ENCODE measurements around the gene CAND1.

Gene CAND1

GRCh38 chr12:67279637-67280036 is 10.5 kb downstream of the CAND1 start:
- H3K27ac ChIP-seq (ENCODE audit: low read depth in 2 of 2, low read length in 2 of 2), result no peak overlapping the region
- H3K9ac ChIP-seq (ENCODE audit: low read depth in 1 of 2, low read length in 2 of 2), result no peak overlapping the region
- H3K9me3 ChIP-seq (ENCODE audit: control insufficient read depth in 2 of 2, low read length in 2 of 2), result no peaks in the 10 kb centered on the region
- peaks cover 3 to 12% of the 10 kb centered on the region in 2 donors for H3K36me3 ChIP-seq (ENCODE audit: control insufficient read depth in 2 of 2, insufficient read depth in 2 of 2, low read length in 2 of 2)
- no peak overlapping the region for H3K4me3 ChIP-seq (ENCODE audit: low read length in 2 of 2)
- no peaks in the 10 kb centered on the region for H3K27me3 ChIP-seq (ENCODE audit: control insufficient read depth in 2 of 2, insufficient read depth in 2 of 2, low read length in 2 of 2)
- H3K4me1 ChIP-seq (ENCODE audit: control insufficient read depth in 2 of 2, insufficient read depth in 2 of 2, low read length in 2 of 2), result peaks cover 2 to 3% of the 10 kb centered on the region in 2 donors

GRCh38 chr12:67280088-67280487 is 10.9 kb downstream of the CAND1 start:
- H3K9me3 ChIP-seq (ENCODE audit: control insufficient read depth in 2 of 2, low read length in 2 of 2), result no peaks in the 10 kb centered on the region
- no peak overlapping the region for H3K4me3 ChIP-seq (ENCODE audit: low read length in 2 of 2)
- H3K27me3 ChIP-seq (ENCODE audit: control insufficient read depth in 2 of 2, insufficient read depth in 2 of 2, low read length in 2 of 2), result no peaks in the 10 kb centered on the region
- H3K9ac ChIP-seq (ENCODE audit: low read depth in 1 of 2, low read length in 2 of 2), result no peak overlapping the region
- H3K36me3 ChIP-seq (ENCODE audit: control insufficient read depth in 2 of 2, insufficient read depth in 2 of 2, low read length in 2 of 2), result peaks cover 5 to 14% of the 10 kb centered on the region in 2 donors
- no peak overlapping the region for H3K27ac ChIP-seq (ENCODE audit: low read depth in 2 of 2, low read length in 2 of 2)
- peaks cover 2 to 3% of the 10 kb centered on the region in 2 donors for H3K4me1 ChIP-seq (ENCODE audit: control insufficient read depth in 2 of 2, insufficient read depth in 2 of 2, low read length in 2 of 2)

DNA sequence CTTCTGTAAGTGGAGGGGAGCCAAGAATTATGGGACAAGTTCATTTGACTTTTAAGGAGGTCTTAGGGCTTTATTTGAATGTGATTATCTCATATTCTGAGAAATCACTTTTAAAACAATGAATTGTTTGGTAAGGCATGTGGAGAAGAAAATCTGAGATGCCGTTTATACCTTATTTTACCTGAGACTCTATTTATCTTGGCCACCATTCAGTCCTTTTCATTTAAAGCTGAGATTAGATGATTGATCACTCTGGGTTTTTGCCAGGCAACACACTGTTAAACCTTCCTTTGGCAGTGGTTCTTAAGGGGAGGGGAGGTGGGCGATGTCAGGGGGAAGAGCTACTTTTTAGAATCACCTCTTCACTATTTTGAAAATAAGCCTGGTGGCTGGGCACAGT is 11.4 kb downstream of the CAND1 start:
- Histone ChIP-seq H3K9me3 (ENCODE audit: control insufficient read depth in 2 of 2, low read length in 2 of 2) (no peaks in the 10 kb centered on the region), H3K9ac (ENCODE audit: low read depth in 1 of 2, low read length in 2 of 2) (no peak overlapping the region), H3K27ac (ENCODE audit: low read depth in 2 of 2, low read length in 2 of 2) (no peak overlapping the region), H3K4me1 (ENCODE audit: control insufficient read depth in 2 of 2, insufficient read depth in 2 of 2, low read length in 2 of 2) (peaks cover 2 to 3% of the 10 kb centered on the region in 2 donors), H3K27me3 (ENCODE audit: control insufficient read depth in 2 of 2, insufficient read depth in 2 of 2, low read length in 2 of 2) (no peaks in the 10 kb centered on the region), H3K4me3 (ENCODE audit: low read length in 2 of 2) (no peak overlapping the region), H3K36me3 (ENCODE audit: control insufficient read depth in 2 of 2, insufficient read depth in 2 of 2, low read length in 2 of 2) (peaks cover 5 to 15% of the 10 kb centered on the region in 2 donors)

- peaks cover 5 to 16% of the 10 kb centered on the region in 2 donors for H3K36me3 ChIP-seq (ENCODE audit: control insufficient read depth in 2 of 2, insufficient read depth in 2 of 2, low read length in 2 of 2)
- no peak overlapping the region for H3K27ac ChIP-seq (ENCODE audit: low read depth in 2 of 2, low read length in 2 of 2)
- no peaks in the 10 kb centered on the region for H3K27me3 ChIP-seq (ENCODE audit: control insufficient read depth in 2 of 2, insufficient read depth in 2 of 2, low read length in 2 of 2)
- peaks cover 0 to 2% of the 10 kb centered on the region in 2 donors for H3K4me1 ChIP-seq (ENCODE audit: control insufficient read depth in 2 of 2, insufficient read depth in 2 of 2, low read length in 2 of 2)
- no peak overlapping the region for H3K4me3 ChIP-seq (ENCODE audit: low read length in 2 of 2)
- no peak overlapping the region for H3K9ac ChIP-seq (ENCODE audit: low read depth in 1 of 2, low read length in 2 of 2)
- no peaks in the 10 kb centered on the region for H3K9me3 ChIP-seq (ENCODE audit: control insufficient read depth in 2 of 2, low read length in 2 of 2)
Measured at GRCh38 chr12:67284561-67284960, 15.4 kb downstream of the CAND1 start.

- peaks cover 11 to 16% of the 10 kb centered on the region in 2 donors for H3K36me3 ChIP-seq (ENCODE audit: control insufficient read depth in 2 of 2, insufficient read depth in 2 of 2, low read length in 2 of 2)
- no peaks in the 10 kb centered on the region for H3K4me1 ChIP-seq (ENCODE audit: control insufficient read depth in 2 of 2, insufficient read depth in 2 of 2, low read length in 2 of 2)
- H3K27me3 ChIP-seq (ENCODE audit: control insufficient read depth in 2 of 2, insufficient read depth in 2 of 2, low read length in 2 of 2), result no peaks in the 10 kb centered on the region
- H3K9ac ChIP-seq (ENCODE audit: low read depth in 1 of 2, low read length in 2 of 2), result no peak overlapping the region
- no peak overlapping the region for H3K27ac ChIP-seq (ENCODE audit: low read depth in 2 of 2, low read length in 2 of 2)
- no peaks in the 10 kb centered on the region for H3K9me3 ChIP-seq (ENCODE audit: control insufficient read depth in 2 of 2, low read length in 2 of 2)
- no peak overlapping the region for H3K4me3 ChIP-seq (ENCODE audit: low read length in 2 of 2)
Measured at GRCh38 chr12:67286257-67286656, 17.1 kb downstream of the CAND1 start.

DNA sequence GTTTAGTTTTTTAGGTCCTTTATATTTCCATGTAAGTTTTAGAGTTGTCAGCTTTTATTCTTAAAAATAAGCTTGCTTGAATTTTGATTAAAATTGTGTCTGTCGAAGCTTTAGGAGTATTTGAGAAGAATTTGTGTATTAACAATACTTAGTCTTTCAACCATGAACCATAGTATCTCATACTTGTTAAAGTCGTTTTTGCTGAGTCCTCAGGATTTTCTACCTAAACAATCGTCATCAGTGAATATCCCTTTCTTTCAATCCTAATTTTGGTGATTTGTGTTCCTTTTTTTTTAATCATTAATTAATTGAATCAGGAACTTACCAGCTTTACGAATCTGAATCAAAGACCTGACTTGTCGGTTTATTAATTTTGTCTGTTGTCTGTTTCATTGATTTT is 18.2 kb downstream of the CAND1 start:
- H3K9me3 ChIP-seq (ENCODE audit: control insufficient read depth in 2 of 2, low read length in 2 of 2), result no peaks in the 10 kb centered on the region
- no peaks in the 10 kb centered on the region for H3K27me3 ChIP-seq (ENCODE audit: control insufficient read depth in 2 of 2, insufficient read depth in 2 of 2, low read length in 2 of 2)
- H3K36me3 ChIP-seq (ENCODE audit: control insufficient read depth in 2 of 2, insufficient read depth in 2 of 2, low read length in 2 of 2), result peaks cover 9 to 11% of the 10 kb centered on the region in 2 donors
- no peaks in the 10 kb centered on the region for H3K4me1 ChIP-seq (ENCODE audit: control insufficient read depth in 2 of 2, insufficient read depth in 2 of 2, low read length in 2 of 2)
- H3K9ac ChIP-seq (ENCODE audit: low read depth in 1 of 2, low read length in 2 of 2), result no peak overlapping the region
- no peak overlapping the region for H3K27ac ChIP-seq (ENCODE audit: low read depth in 2 of 2, low read length in 2 of 2)
- no peak overlapping the region for H3K4me3 ChIP-seq (ENCODE audit: low read length in 2 of 2)

DNA sequence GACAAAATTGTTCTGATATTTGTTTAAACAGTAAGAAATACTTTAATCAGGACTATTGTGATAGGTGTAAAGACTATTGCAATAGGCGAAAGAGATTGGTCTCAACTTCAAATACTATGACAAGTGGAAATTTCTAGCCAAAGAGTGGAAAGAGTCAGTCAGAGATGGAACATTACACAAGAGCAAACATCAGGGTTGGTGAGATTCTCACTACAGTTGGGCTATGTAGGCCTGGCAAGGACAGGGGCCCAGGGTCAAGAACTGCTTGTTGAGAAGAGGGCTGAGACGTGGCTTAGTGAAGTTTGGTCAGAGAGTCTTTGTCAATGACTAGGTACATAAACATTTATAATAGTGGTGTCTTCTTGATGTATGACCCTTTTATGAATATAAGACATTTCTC is 19.4 kb downstream of the CAND1 start:
- no peak overlapping the region for H3K27ac ChIP-seq (ENCODE audit: low read depth in 2 of 2, low read length in 2 of 2)
- no peaks in the 10 kb centered on the region for H3K27me3 ChIP-seq (ENCODE audit: control insufficient read depth in 2 of 2, insufficient read depth in 2 of 2, low read length in 2 of 2)
- peaks cover 9 to 11% of the 10 kb centered on the region in 2 donors for H3K36me3 ChIP-seq (ENCODE audit: control insufficient read depth in 2 of 2, insufficient read depth in 2 of 2, low read length in 2 of 2)
- no peaks in the 10 kb centered on the region for H3K9me3 ChIP-seq (ENCODE audit: control insufficient read depth in 2 of 2, low read length in 2 of 2)
- H3K9ac ChIP-seq (ENCODE audit: low read depth in 1 of 2, low read length in 2 of 2), result no peak overlapping the region
- no peaks in the 10 kb centered on the region for H3K4me1 ChIP-seq (ENCODE audit: control insufficient read depth in 2 of 2, insufficient read depth in 2 of 2, low read length in 2 of 2)
- H3K4me3 ChIP-seq (ENCODE audit: low read length in 2 of 2), result no peak overlapping the region

DNA sequence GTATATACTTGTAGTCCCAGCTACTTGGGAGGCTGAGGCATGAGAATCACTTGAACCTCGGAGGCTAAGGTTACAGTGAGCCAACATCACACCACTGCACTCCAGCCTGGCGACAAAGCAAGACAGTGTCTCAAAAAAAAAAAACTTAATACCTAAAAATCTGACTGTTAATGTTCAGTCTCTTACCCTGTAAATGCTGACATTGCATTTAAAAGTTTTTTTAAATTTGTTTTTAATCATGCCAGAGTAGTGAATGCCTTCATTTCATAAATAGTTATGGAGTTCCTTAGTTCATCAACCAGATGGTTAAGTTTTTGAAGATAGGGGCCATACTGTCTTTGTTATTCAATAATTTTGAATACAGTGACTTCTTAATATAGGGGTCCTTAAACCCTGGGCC is 21.2 kb downstream of the CAND1 start:
- peaks cover 6 to 8% of the 10 kb centered on the region in 2 donors for H3K36me3 ChIP-seq (ENCODE audit: control insufficient read depth in 2 of 2, insufficient read depth in 2 of 2, low read length in 2 of 2)
- no peaks in the 10 kb centered on the region for H3K4me1 ChIP-seq (ENCODE audit: control insufficient read depth in 2 of 2, insufficient read depth in 2 of 2, low read length in 2 of 2)
- no peak overlapping the region for H3K27ac ChIP-seq (ENCODE audit: low read depth in 2 of 2, low read length in 2 of 2)
- H3K9ac ChIP-seq (ENCODE audit: low read depth in 1 of 2, low read length in 2 of 2), result no peak overlapping the region
- H3K27me3 ChIP-seq (ENCODE audit: control insufficient read depth in 2 of 2, insufficient read depth in 2 of 2, low read length in 2 of 2), result no peaks in the 10 kb centered on the region
- H3K4me3 ChIP-seq (ENCODE audit: low read length in 2 of 2), result no peak overlapping the region
- no peaks in the 10 kb centered on the region for H3K9me3 ChIP-seq (ENCODE audit: control insufficient read depth in 2 of 2, low read length in 2 of 2)

- Histone ChIP-seq H3K9ac (ENCODE audit: low read depth in 1 of 2, low read length in 2 of 2) (no peak overlapping the region), H3K4me3 (ENCODE audit: low read length in 2 of 2) (no peak overlapping the region), H3K9me3 (ENCODE audit: control insufficient read depth in 2 of 2, low read length in 2 of 2) (no peaks in the 10 kb centered on the region), H3K36me3 (ENCODE audit: control insufficient read depth in 2 of 2, insufficient read depth in 2 of 2, low read length in 2 of 2) (peaks cover 39 to 42% of the 10 kb centered on the region in 2 donors), H3K27me3 (ENCODE audit: control insufficient read depth in 2 of 2, insufficient read depth in 2 of 2, low read length in 2 of 2) (no peaks in the 10 kb centered on the region), H3K4me1 (ENCODE audit: control insufficient read depth in 2 of 2, insufficient read depth in 2 of 2, low read length in 2 of 2) (no peaks in the 10 kb centered on the region), H3K27ac (ENCODE audit: low read depth in 2 of 2, low read length in 2 of 2) (no peak overlapping the region)
Measured at GRCh38 chr12:67299526-67299925, 30.4 kb downstream of the CAND1 start.

DNA sequence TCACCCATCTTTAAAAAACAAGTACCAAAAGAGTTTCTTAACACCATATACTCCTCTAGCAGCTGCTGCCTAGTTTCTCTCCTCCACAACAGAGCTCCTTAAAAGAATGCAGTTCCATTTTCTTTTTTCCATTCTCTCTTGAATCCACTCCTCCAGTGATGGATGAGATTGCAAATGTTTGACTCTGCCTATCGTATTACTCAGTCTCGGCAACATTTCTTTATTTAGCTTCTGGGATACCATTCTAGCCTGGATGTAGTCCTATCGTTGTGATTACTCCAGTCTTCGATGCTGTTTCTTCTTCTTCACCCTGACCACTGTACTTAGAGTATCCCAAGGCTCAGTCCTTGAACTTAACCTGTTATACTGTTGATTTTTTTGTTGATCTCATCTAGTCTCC is 30.8 kb downstream of the CAND1 start:
- Histone ChIP-seq H3K4me3 (ENCODE audit: low read length in 2 of 2) (no peak overlapping the region), H3K9me3 (ENCODE audit: control insufficient read depth in 2 of 2, low read length in 2 of 2) (no peaks in the 10 kb centered on the region), H3K36me3 (ENCODE audit: control insufficient read depth in 2 of 2, insufficient read depth in 2 of 2, low read length in 2 of 2) (peaks cover 40 to 42% of the 10 kb centered on the region in 2 donors)

GRCh38 chr12:67302162-67302561 is 33.0 kb downstream of the CAND1 start:
- Histone ChIP-seq H3K9me3 (ENCODE audit: control insufficient read depth in 2 of 2, low read length in 2 of 2) (no peaks in the 10 kb centered on the region), H3K27ac (ENCODE audit: low read depth in 2 of 2, low read length in 2 of 2) (no peak overlapping the region), H3K36me3 (ENCODE audit: control insufficient read depth in 2 of 2, insufficient read depth in 2 of 2, low read length in 2 of 2) (peaks cover 56 to 58% of the 10 kb centered on the region in 2 donors), H3K27me3 (ENCODE audit: control insufficient read depth in 2 of 2, insufficient read depth in 2 of 2, low read length in 2 of 2) (no peaks in the 10 kb centered on the region), H3K9ac (ENCODE audit: low read depth in 1 of 2, low read length in 2 of 2) (no peak overlapping the region), H3K4me3 (ENCODE audit: low read length in 2 of 2) (no peak overlapping the region), H3K4me1 (ENCODE audit: control insufficient read depth in 2 of 2, insufficient read depth in 2 of 2, low read length in 2 of 2) (no peaks in the 10 kb centered on the region)

More for the DNA sequence above, 30.8 kb downstream of the CAND1 start:
- Histone ChIP-seq H3K27ac (ENCODE audit: low read depth in 2 of 2, low read length in 2 of 2) (no peak overlapping the region), H3K9ac (ENCODE audit: low read depth in 1 of 2, low read length in 2 of 2) (no peak overlapping the region), H3K27me3 (ENCODE audit: control insufficient read depth in 2 of 2, insufficient read depth in 2 of 2, low read length in 2 of 2) (no peaks in the 10 kb centered on the region), H3K4me1 (ENCODE audit: control insufficient read depth in 2 of 2, insufficient read depth in 2 of 2, low read length in 2 of 2) (no peaks in the 10 kb centered on the region)
